GM23338 (cell line): ENCODE results near the gene C2orf72. TPM values are rescaled to one million over a fixed set of nuclear protein-coding genes. Genes with fewer than 3 reads are reported as not detected.

ENCODE experiments used
- ATAC-seq: fragments of 200-7000 bp; cut with Tn5 transposase; 3 replicates; pipeline ENCODE4 v1.9.1; 2020
- DNase-seq: peaks from one replicate; pipeline ENCODE4 v3.0.0-alpha.2; 2015; ENCODE audit warnings: low spot score
- H2AFZ ChIP-seq: fragments of 200-600 bp; sonication (generic); 2 replicates; pipeline ENCODE4 v1.8.0; 2016; ENCODE audit warnings: antibody characterized with exemption, mild to moderate bottlenecking, moderate library complexity
- H3F3A ChIP-seq: fragments of 200-600 bp; sonication (generic); replicated peaks from 2 replicates; pipeline ENCODE4 v1.8.0; 2017; ENCODE audit warnings: antibody characterized with exemption, mixed run types, low read depth
- H3K27ac ChIP-seq: fragments of 200-600 bp; sonication (generic); 2 replicates; pipeline ENCODE4 v1.6.1; 2016; ENCODE audit warnings: low read depth
- H3K27me3 ChIP-seq: fragments of 200-600 bp; sonication (generic); 2 replicates; pipeline ENCODE4 v1.8.0; 2016; ENCODE audit warnings: mild to moderate bottlenecking, mixed run types, moderate library complexity; ENCODE audit not compliant: insufficient read depth
- H3K36me3 ChIP-seq: fragments of 200-600 bp; sonication (generic); 2 replicates; pipeline ENCODE4 v1.8.0; 2016; ENCODE audit warnings: mild to moderate bottlenecking; ENCODE audit not compliant: insufficient read depth
- H3K4me1 ChIP-seq: fragments of 200-600 bp; sonication (generic); 2 replicates; pipeline ENCODE4 v1.8.0; 2016; ENCODE audit warnings: mild to moderate bottlenecking, moderate library complexity; ENCODE audit not compliant: insufficient read depth
- H3K4me2 ChIP-seq: fragments of 200-600 bp; sonication (generic); 2 replicates; pipeline ENCODE4 v1.7.1; 2017; ENCODE audit warnings: mixed run types
- H3K4me3 ChIP-seq: fragments of 200-600 bp; sonication (generic); 2 replicates; pipeline ENCODE4 v1.6.1; 2016; ENCODE audit warnings: mixed run types
- H3K79me2 ChIP-seq: fragments of 200-600 bp; sonication (generic); replicated peaks from 2 replicates; pipeline ENCODE4 v1.8.0; 2017; ENCODE audit warnings: mild to moderate bottlenecking; ENCODE audit not compliant: insufficient read depth
- H3K9me2 ChIP-seq: fragments of 200-600 bp; sonication (generic); 2 replicates; pipeline ENCODE4 v1.8.0; 2017; ENCODE audit not compliant: insufficient read depth
- H4K20me1 ChIP-seq: fragments of 200-600 bp; sonication (generic); replicated peaks from 2 replicates; pipeline ENCODE4 v1.8.0; 2017; ENCODE audit warnings: mild to moderate bottlenecking; ENCODE audit not compliant: insufficient read depth
- H3K27ac Mint-ChIP-seq: 2 replicates; pipeline ENCODE4 v1.8.0; 2020; ENCODE audit warnings: inconsistent platforms, mild to moderate bottlenecking, moderate library complexity, mixed read lengths
- H3K27me3 Mint-ChIP-seq: 3 replicates; pipeline ENCODE4 v1.8.0; 2022; ENCODE audit warnings: low read depth, mild to moderate bottlenecking, moderate library complexity, mixed read lengths, inconsistent platforms; ENCODE audit not compliant: insufficient read depth, poor library complexity
- H3K36me3 Mint-ChIP-seq: 3 replicates; pipeline ENCODE4 v1.8.0; 2021; ENCODE audit warnings: low read depth, mild to moderate bottlenecking, inconsistent platforms, moderate library complexity, mixed read lengths
- H3K4me1 Mint-ChIP-seq: 3 replicates; pipeline ENCODE4 v1.8.0; 2020; ENCODE audit warnings: mild to moderate bottlenecking, inconsistent platforms, mixed read lengths
- H3K4me3 Mint-ChIP-seq: 3 replicates; pipeline ENCODE4 v1.8.0; 2021; ENCODE audit warnings: moderate library complexity, mild to moderate bottlenecking, inconsistent platforms, mixed read lengths
- H3K9me3 Mint-ChIP-seq: 3 replicates; pipeline ENCODE4 v1.8.0; 2020; ENCODE audit warnings: moderate library complexity, mild to moderate bottlenecking, inconsistent platforms, mixed read lengths
- CREB1 ChIP-seq: fragments of 250-450 bp; sonication (Bioruptor Pico); IDR thresholded peaks from 2 replicates; pipeline ENCODE4 v1.5.0; 2020; ENCODE audit warnings: low read depth, mild to moderate bottlenecking, moderate library complexity
- EZH2 ChIP-seq: fragments of 200-600 bp; sonication (generic); IDR thresholded peaks from one replicate; pipeline ENCODE4 v1.8.0; 2017; ENCODE audit warnings: antibody characterized with exemption, mild to moderate bottlenecking, low read depth; ENCODE audit not compliant: unreplicated experiment
- EZH2phosphoT487 ChIP-seq: fragments of 200-600 bp; sonication (generic); IDR thresholded peaks from one replicate; pipeline ENCODE4 v1.8.1; 2018; ENCODE audit warnings: antibody characterized with exemption; ENCODE audit not compliant: unreplicated experiment
- JUNB ChIP-seq: IDR thresholded peaks from one replicate; pipeline ENCODE4 v1.6.1; 2016; ENCODE audit warnings: antibody characterized with exemption; ENCODE audit not compliant: unreplicated experiment
- NANOG ChIP-seq: IDR thresholded peaks from 2 replicates; pipeline ENCODE4 v1.6.1; 2016; ENCODE audit warnings: antibody characterized with exemption, borderline replicate concordance
- POLR2AphosphoS5 ChIP-seq: IDR thresholded peaks from 2 replicates; pipeline ENCODE4 v1.6.1; 2016; ENCODE audit warnings: antibody characterized with exemption, low read depth
- STAT1 ChIP-seq: IDR thresholded peaks from one replicate; pipeline ENCODE4 v1.6.1; 2016; ENCODE audit warnings: antibody characterized with exemption; ENCODE audit not compliant: unreplicated experiment
- ZNF114 ChIP-seq: fragments of 250-450 bp; sonication (Bioruptor Pico); IDR thresholded peaks from 2 replicates; pipeline ENCODE4 v1.5.0; 2020; ENCODE audit warnings: mild to moderate bottlenecking, moderate library complexity
- ZNF331 ChIP-seq: fragments of 250-450 bp; sonication (Bioruptor Pico); IDR thresholded peaks from 2 replicates; pipeline ENCODE4 v1.5.0; 2020; ENCODE audit warnings: low read depth, mild to moderate bottlenecking, moderate library complexity
- polyA plus RNA-seq: library from polyadenylated mRNA; unstranded; fragments of >200 nt; fragmentation: Nextera tagmentation; extraction: Ambion mirVana; gene quantifications from 2 replicates; pipeline ENCODE4 v1.2.1, GENCODE V29; 2016
- total RNA-seq: library from RNA; depleted of rRNA; stranded (reverse); fragments of >200 nt; shearing (Covaris generic); gene quantifications from 2 replicates; pipeline ENCODE4 v1.2.3, GENCODE V29; 2014
- TF ChIP-seq, protein P1 (sequence below): fragments of 250-450 bp; sonication (Bioruptor Pico); IDR thresholded peaks from 2 replicates; pipeline ENCODE4 v1.5.0; 2020; ENCODE audit warnings: mild to moderate bottlenecking, moderate library complexity
- TF ChIP-seq, protein P2 (sequence below): IDR thresholded peaks from 2 replicates; pipeline ENCODE4 v1.6.1; 2016; ENCODE audit warnings: antibody characterized with exemption
- TF ChIP-seq, protein P3 (sequence below), 2 experiments: fragments of 200-600 bp in 1 of 2; sonication (generic) in 1 of 2; conservative IDR thresholded peaks; 2 replicates each; pipeline versions ENCODE4 v1.5.1 to v1.6.1; 2016 to 2017; ENCODE audit warnings: antibody characterized with exemption in 2 of 2, low read depth in 2 of 2, mild to moderate bottlenecking in 2 of 2, moderate library complexity in 1 of 2
- TF ChIP-seq, protein P4 (sequence below): IDR thresholded peaks from one replicate; pipeline ENCODE4 v1.6.1; 2018; ENCODE audit warnings: antibody characterized with exemption; ENCODE audit not compliant: unreplicated experiment

C2orf72 gene
- total and polyA plus RNA-seq, 2 experiments from 2014 or later: 0.37 to 1.4 TPM

DNA sequence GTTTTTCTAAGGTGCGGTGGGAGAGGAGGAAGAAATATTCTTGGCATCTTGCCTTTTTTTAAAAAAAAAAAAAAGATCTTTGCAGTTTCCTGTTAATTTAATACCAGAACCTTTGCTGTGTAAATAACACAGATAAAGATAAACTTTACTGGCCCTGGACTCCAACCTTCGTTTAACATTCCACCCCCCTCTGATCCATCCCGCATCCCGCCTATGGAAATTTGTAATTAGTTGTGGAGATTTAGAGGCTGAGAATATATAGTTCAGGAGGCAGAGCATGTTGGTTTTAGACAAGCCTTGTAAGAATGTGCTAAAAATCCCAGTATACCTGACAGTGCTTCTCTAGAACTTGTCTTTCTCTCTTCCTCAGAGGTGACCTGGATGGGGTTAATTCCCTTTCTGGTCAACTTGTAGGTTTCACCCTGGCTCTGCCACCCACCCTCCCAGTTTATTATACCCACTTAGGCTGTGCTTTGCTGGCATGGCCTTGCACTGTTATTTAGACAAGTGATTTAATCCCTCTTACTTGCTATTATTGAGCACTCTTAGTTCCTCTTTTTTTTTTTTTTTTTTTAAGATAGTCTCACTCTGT is 2.9 kb upstream of the C2orf72 start:
- Histone ChIP-seq H3K4me3 (no peak overlapping the region), H3K79me2 (no peaks in the 10 kb centered on the region), H3K27me3 (peaks cover 49% of the 10 kb centered on the region), H3K9me2 (no peaks in the 10 kb centered on the region), H4K20me1 (no peaks in the 10 kb centered on the region), H3K36me3 (no peaks in the 10 kb centered on the region), H3K4me2 (no peak overlapping the region), H3K4me1 (no peaks in the 10 kb centered on the region), H2AFZ (no peak overlapping the region), H3F3A (0 out of 2 replicates have a peak, but pooled peaks cover 3% of the 10 kb centered on the region), H3K27ac (no peak overlapping the region)
- H3K4me1 Mint-ChIP-seq: peaks cover 6% of the 10 kb centered on the region; the same call in 2 of the 3 replicates
- peaks cover 25% of the 10 kb centered on the region for H3K27me3 Mint-ChIP-seq
- H3K27ac Mint-ChIP-seq: no peak overlapping the region
- ATAC-seq (no peak), DNase-seq (no peak)
- no peaks in the 10 kb centered on the region for H3K9me3 Mint-ChIP-seq
- no peaks in the 10 kb centered on the region for H3K36me3 Mint-ChIP-seq
- no peak for TF ChIP-seq NANOG
- TF ChIP-seq JUNB: no peak
- TF ChIP-seq POLR2AphosphoS5: no peak
- TF ChIP-seq, protein P1, sequence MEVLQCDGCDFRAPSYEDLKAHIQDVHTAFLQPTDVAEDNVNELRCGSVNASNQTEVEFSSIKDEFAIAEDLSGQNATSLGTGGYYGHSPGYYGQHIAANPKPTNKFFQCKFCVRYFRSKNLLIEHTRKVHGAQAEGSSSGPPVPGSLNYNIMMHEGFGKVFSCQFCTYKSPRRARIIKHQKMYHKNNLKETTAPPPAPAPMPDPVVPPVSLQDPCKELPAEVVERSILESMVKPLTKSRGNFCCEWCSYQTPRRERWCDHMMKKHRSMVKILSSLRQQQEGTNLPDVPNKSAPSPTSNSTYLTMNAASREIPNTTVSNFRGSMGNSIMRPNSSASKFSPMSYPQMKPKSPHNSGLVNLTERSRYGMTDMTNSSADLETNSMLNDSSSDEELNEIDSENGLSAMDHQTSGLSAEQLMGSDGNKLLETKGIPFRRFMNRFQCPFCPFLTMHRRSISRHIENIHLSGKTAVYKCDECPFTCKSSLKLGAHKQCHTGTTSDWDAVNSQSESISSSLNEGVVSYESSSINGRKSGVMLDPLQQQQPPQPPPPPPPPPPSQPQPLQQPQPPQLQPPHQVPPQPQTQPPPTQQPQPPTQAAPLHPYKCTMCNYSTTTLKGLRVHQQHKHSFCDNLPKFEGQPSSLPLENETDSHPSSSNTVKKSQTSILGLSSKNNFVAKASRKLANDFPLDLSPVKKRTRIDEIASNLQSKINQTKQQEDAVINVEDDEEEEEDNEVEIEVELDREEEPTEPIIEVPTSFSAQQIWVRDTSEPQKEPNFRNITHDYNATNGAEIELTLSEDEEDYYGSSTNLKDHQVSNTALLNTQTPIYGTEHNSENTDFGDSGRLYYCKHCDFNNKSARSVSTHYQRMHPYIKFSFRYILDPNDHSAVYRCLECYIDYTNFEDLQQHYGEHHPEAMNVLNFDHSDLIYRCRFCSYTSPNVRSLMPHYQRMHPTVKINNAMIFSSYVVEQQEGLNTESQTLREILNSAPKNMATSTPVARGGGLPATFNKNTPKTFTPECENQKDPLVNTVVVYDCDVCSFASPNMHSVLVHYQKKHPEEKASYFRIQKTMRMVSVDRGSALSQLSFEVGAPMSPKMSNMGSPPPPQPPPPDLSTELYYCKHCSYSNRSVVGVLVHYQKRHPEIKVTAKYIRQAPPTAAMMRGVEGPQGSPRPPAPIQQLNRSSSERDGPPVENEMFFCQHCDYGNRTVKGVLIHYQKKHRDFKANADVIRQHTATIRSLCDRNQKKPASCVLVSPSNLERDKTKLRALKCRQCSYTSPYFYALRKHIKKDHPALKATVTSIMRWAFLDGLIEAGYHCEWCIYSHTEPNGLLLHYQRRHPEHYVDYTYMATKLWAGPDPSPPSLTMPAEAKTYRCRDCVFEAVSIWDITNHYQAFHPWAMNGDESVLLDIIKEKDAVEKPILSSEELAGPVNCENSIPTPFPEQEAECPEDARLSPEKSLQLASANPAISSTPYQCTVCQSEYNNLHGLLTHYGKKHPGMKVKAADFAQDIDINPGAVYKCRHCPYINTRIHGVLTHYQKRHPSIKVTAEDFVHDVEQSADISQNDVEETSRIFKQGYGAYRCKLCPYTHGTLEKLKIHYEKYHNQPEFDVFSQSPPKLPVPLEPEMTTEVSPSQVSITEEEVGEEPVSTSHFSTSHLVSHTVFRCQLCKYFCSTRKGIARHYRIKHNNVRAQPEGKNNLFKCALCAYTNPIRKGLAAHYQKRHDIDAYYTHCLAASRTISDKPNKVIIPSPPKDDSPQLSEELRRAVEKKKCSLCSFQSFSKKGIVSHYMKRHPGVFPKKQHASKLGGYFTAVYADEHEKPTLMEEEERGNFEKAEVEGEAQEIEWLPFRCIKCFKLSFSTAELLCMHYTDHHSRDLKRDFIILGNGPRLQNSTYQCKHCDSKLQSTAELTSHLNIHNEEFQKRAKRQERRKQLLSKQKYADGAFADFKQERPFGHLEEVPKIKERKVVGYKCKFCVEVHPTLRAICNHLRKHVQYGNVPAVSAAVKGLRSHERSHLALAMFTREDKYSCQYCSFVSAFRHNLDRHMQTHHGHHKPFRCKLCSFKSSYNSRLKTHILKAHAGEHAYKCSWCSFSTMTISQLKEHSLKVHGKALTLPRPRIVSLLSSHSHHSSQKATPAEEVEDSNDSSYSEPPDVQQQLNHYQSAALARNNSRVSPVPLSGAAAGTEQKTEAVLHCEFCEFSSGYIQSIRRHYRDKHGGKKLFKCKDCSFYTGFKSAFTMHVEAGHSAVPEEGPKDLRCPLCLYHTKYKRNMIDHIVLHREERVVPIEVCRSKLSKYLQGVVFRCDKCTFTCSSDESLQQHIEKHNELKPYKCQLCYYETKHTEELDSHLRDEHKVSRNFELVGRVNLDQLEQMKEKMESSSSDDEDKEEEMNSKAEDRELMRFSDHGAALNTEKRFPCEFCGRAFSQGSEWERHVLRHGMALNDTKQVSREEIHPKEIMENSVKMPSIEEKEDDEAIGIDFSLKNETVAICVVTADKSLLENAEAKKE (CRISPR knock-in tag): no peak
- TF ChIP-seq, protein P2, sequence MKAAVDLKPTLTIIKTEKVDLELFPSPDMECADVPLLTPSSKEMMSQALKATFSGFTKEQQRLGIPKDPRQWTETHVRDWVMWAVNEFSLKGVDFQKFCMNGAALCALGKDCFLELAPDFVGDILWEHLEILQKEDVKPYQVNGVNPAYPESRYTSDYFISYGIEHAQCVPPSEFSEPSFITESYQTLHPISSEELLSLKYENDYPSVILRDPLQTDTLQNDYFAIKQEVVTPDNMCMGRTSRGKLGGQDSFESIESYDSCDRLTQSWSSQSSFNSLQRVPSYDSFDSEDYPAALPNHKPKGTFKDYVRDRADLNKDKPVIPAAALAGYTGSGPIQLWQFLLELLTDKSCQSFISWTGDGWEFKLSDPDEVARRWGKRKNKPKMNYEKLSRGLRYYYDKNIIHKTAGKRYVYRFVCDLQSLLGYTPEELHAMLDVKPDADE: no peak
- no peak for TF ChIP-seq EZH2
- no peak for TF ChIP-seq ZNF114 (CRISPR knock-in tag)
- no peak for TF ChIP-seq EZH2phosphoT487
- TF ChIP-seq, protein P3, sequence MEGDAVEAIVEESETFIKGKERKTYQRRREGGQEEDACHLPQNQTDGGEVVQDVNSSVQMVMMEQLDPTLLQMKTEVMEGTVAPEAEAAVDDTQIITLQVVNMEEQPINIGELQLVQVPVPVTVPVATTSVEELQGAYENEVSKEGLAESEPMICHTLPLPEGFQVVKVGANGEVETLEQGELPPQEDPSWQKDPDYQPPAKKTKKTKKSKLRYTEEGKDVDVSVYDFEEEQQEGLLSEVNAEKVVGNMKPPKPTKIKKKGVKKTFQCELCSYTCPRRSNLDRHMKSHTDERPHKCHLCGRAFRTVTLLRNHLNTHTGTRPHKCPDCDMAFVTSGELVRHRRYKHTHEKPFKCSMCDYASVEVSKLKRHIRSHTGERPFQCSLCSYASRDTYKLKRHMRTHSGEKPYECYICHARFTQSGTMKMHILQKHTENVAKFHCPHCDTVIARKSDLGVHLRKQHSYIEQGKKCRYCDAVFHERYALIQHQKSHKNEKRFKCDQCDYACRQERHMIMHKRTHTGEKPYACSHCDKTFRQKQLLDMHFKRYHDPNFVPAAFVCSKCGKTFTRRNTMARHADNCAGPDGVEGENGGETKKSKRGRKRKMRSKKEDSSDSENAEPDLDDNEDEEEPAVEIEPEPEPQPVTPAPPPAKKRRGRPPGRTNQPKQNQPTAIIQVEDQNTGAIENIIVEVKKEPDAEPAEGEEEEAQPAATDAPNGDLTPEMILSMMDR (conservative IDR thresholded peaks at IDR 0.05; ENCODE audit: low read depth in 2 of 2): no peak
- no peak for TF ChIP-seq STAT1
- TF ChIP-seq ZNF331 (CRISPR knock-in tag): no peak
- TF ChIP-seq, protein P4, sequence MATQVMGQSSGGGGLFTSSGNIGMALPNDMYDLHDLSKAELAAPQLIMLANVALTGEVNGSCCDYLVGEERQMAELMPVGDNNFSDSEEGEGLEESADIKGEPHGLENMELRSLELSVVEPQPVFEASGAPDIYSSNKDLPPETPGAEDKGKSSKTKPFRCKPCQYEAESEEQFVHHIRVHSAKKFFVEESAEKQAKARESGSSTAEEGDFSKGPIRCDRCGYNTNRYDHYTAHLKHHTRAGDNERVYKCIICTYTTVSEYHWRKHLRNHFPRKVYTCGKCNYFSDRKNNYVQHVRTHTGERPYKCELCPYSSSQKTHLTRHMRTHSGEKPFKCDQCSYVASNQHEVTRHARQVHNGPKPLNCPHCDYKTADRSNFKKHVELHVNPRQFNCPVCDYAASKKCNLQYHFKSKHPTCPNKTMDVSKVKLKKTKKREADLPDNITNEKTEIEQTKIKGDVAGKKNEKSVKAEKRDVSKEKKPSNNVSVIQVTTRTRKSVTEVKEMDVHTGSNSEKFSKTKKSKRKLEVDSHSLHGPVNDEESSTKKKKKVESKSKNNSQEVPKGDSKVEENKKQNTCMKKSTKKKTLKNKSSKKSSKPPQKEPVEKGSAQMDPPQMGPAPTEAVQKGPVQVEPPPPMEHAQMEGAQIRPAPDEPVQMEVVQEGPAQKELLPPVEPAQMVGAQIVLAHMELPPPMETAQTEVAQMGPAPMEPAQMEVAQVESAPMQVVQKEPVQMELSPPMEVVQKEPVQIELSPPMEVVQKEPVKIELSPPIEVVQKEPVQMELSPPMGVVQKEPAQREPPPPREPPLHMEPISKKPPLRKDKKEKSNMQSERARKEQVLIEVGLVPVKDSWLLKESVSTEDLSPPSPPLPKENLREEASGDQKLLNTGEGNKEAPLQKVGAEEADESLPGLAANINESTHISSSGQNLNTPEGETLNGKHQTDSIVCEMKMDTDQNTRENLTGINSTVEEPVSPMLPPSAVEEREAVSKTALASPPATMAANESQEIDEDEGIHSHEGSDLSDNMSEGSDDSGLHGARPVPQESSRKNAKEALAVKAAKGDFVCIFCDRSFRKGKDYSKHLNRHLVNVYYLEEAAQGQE: no peak
- no peak for TF ChIP-seq CREB1
- no peak overlapping the region for H3K4me3 Mint-ChIP-seq
